Ammon's horn (tissue), 1 donor: ENCODE measurements around the gene PLXNA4.

Source experiments
- DNase-seq: peaks from one replicate; pipeline ENCODE4 v3.0.0-alpha.2; 2016; ENCODE audit warnings: low spot score

PLXNA4 gene

DNA sequence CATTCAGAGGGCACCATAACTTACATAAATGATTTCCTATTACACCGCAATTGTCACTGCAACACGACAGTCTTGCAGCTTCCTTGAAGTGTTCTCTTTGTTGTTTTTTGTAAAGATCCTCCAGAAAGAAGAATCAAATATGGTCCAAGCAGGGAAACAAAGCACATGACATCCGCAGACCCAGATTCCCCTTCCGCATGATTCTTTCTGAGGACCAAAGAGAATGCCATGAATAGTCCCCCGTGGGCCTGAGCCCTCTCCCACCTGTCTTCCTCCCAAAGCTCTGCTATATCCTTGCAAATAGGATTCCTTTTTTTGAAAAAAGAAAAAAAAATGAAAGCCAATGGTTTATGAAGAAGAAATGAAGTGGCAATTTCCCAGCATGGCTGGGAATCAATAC, 10.8 kb downstream of the PLXNA4 start:
- no peak for DNase-seq

DNA sequence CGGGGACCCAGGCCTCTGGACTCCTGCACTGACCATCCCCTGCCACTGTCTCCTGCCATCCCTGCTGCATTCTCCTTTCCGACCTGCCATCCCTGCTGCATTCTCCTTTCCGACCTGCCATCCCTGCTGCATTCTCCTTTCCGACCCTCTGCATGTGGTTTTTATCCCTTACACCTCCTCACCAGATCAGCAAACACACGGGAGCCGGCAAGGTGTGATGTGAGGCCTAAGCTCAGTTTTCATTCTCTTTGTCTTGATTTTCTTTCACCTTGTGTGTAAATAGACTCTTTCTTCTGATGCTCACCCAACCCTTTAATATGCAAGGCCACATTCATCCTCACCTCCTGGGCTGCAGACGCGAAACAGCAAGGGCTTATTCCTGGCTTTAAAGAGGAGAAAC, 11.4 kb downstream of the PLXNA4 start:
- DNase-seq = no peak

DNA sequence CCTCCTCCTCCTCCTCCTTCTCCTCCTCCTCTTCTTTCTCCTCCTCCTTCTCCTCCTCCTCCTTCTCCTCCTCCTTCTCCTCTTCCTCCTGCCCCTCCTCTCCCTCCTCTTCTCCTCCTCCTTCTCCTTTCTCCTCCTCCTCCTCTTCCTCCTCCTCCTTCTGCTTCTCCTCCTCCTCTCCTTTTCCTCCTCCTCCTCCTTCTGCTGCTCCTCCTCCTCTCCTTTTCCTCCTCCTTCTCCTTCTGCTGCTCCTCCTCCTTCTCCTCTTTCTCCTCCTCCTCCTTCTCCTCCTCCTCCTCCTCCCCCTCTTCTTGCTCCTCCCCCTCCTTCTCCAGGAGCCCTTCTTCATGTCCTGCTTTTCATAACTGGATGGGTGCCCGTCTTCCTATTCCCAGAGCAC, 12.2 kb downstream of the PLXNA4 start:
- DNase-seq = no peak

DNA sequence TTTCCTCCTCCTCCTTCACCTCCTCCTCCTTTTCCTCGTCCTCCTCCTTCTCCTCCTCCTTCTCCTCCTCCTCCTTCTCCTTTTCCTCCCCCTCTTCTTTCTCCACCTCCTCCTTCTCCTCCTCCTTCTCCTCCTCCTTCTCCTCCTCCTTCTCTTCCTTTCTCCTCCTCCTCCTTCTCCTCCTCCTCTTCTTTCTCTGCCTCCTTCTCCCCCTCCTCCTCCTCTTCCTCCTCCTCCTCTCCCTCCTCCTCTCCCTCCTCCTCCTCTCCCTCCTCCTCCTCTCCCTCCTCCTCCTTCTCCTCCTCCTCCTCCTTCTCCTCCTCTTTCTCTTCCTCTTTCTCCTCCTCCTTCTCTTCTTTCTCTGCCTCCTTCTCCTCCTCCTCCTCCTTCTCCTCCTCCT, 13.6 kb downstream of the PLXNA4 start:
- DNase-seq = no peak

DNA sequence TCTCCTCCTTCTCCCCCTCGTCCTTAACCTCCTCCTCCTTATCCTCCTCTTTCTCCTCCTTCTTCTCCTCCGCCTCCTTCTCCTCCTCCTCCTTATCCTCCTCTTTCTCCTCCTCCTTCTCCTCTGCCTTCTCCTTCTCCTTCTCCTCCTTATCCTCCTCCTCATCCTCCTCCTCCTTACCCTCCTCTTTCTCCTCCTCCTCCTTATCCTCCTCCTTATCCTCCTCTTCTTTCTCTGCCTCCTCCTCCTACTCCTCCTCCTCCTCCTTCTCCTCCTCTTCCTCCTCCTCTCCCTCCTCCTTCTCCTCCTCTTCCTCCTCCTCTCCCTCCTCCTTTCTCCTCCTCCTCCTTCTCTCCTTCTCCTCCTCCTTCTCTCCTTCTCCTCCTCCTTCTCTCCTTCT, 14.5 kb downstream of the PLXNA4 start:
- no peak for DNase-seq

DNA sequence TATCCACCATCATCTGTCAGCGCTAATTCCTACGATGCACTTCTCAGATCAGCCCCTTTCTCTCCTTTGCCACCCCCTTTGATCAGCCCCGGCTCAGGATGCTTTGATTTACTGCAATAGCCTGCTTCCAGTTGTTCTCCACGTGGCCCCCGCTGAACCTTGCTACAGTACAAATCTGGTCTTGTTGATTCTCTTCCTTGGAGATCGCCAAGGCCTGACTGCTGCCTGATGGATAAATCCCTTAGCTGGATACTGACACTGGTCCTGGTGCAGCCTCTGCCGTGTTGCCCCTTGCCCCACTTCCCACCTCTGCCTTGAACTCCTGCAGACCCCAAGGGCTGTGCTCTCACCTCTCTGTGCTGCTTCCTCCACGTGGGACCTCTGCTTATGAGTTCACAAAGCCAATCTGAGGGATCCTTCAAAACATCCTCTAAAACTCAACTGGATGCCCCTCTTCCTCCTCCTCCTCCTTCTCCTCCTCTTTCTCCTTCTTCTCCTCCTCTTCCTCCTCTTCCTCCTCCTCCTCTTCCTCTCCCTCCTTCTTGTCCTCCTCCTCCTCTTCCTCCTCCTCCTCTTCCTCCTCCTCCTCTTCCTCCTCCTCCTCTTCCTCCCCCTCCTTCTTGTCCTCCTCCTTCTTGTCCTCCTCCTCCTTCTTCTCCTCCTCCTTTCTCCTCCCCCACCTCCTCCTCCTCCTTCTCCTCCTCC, 15.3 kb downstream of the PLXNA4 start:
- DNase-seq = no peak

DNA sequence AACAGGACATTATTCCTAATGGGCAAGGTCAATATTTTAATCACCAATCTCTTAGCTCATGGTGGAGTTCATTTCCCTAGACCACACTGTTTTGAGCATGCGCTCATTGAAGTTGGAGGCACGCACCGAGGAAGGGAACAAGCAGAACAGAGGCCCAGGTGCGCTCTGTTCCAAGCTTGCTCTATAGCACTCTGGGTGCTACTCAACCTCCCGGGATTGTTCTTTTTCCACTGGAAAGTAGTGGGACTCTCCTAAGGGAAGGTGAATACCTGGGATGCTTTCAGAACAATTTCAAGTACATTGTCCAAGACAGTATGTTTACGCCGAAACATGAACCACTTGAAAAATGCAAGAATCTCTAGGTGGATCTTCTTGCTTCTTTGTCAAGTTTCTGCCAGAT, 16.2 kb downstream of the PLXNA4 start:
- no peak for DNase-seq

DNA sequence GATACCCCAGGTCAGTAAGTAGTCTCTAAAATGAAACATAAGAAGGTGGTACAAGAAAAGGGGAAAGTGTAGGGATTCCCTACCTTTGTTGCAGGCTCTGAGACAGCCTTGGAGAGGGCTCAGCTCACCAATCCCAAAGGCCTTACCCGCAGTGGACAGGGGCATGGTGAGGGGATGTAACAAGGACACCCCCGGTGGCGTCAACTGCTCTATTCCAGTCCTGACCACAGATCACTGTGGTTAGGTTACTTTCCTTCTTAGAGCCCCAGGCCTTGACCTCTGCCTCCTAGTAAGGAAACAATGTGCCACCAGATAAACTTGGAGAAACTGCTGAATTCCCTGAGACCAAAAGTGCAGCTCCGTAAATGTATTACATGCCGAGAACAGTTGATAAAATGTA, 17.5 kb downstream of the PLXNA4 start:
- no peak for DNase-seq

DNA sequence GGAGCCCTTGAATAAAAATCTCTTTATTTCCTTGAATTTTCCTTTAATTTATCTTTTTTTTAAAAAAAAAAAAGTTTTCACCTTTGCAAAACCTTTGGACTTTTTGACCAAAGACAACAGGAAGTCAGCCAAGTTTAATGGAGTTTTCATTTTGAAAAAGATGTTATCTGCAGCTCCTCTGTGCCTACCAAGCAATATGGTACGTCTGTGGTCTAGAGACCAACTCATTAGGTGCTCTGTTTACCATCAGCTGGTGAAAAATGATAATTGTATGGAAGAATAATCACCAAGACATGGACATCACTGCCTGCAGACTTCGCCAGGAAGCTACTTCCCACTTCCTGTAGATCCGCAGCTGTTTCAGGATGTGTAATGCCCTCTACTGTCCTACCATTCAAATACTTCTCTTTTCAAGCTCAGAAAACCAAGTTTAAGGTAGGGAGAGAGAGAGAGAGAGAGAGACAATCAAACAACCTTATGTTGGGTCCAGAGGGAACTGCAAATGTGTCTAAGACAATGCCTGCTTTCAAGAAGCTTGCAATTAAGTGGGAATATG, 18.7 kb downstream of the PLXNA4 start:
- peak; percentile 43 for DNase-seq

DNA sequence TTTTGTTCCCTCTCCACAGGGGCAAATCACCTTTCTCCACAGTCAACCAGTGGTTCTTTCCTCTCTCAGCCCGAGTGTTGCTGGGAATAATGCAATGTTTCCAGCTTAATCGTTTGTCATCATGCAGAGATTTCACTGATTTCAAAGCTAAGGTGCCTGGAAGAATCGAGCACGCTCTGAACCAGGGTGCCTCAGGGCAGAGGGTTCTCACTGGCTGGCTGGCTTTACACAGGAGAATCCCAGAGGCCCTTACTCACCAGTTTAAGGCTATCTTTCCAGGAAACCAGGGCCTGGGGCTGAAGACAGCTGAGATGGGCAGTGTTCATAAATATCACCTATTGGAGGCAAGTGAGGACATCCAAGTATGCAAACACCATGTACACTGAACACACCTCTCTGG, 21.8 kb downstream of the PLXNA4 start:
- DNase-seq = no peak

DNA sequence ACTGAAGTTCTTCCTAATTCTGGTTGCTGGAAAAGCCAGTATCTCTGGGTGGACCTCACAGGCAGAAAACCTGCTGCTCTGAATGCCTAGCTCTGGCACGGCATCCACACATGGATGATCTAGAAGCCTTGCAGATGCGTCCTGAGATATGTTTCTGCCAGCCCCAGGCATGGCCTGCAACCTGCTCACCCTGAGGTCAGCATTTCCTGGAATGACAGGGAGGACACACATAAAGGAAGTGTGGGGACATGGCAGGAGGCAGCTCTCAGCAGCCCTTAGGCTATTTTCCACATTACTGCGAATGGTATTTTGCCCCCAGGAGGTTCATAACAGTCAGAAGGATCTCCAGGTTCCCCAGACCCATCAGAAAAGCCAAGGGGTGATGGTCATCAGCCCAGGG, 23.2 kb downstream of the PLXNA4 start:
- DNase-seq = no peak

DNA sequence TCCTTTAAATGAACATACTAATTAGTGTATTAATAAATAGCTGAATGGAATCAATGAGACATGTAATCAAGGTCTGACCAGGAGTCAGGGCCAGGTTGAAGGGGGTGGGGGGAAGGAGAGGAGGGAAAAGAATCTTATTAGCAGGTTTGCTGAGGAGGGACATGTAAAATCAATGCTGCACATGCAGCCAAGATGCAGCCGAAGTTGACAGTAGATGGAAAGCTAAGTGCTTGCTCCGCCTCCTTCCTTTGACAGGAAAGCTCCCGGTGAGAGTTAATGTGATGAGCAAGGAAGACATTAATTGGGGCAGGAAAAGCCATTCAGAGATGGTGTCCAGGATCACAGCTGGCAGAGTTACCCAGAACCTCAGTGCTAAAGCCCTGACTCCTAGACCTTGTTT, 24.4 kb downstream of the PLXNA4 start:
- no peak for DNase-seq

DNA sequence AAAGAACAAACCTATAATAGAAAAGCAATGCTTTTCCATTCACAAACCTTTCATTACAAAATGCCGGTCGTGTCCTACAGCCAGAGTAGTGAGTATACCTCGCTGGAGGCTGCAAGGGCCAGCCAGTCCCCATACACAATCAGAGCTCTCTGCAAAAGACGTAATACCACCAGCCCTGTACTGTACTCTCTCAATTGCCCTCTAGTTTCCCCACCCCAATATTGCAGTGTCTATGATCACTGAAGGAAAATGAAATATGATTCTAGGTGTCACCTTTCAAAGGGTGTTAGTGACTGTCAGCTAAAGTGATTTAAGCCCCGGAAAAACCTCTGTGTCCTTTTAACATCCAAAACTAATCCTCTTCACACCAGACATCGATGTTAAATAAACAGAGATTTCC, 24.8 kb downstream of the PLXNA4 start:
- no peak for DNase-seq

DNA sequence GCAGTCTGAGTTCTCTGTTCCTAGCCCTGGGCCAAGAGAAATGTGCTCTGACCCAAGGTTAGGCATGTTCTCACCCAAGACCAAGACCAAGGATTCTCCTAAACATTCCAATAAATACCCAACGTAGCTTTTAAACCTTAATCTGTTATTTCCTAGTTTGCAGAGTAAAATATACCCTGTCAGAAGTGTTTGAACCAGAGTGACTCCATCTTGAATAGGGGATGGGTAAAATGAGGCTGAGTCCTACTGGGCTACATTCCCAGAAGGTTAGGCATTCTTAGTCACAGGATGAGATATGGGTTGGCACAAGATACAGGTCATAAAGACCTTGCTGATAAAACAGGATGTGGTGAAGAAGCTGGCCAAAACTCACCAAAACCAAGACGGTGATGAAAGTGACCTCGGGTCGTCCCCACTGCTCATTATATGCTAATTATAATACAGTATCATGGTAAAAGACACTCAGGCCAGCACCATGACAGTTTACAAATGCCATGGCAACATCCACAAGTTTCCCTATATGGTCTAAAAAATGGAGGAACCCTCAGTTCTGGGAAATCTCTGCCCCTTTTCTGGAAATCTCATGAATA, 27.7 kb downstream of the PLXNA4 start:
- DNase-seq = no peak

DNA sequence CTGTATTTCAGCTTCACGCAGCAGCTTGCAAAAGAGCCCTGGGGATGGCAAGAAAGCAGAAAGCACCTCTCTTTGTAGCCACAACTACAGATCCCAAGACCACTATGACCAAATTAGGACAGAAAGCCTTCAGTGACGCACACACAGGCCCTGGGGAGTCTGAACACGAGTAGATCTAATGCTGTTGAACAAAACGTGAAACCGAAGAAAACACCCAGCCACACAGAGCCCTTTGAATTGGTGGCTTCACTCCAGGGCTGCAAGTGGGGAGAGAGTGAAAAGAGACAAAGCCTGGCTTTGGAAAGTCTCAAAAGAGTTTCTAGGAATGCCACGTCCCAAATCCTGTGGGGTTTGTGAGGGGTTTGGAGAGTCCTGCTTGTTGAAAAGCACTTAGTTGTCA, 28.4 kb downstream of the PLXNA4 start:
- no peak for DNase-seq

DNA sequence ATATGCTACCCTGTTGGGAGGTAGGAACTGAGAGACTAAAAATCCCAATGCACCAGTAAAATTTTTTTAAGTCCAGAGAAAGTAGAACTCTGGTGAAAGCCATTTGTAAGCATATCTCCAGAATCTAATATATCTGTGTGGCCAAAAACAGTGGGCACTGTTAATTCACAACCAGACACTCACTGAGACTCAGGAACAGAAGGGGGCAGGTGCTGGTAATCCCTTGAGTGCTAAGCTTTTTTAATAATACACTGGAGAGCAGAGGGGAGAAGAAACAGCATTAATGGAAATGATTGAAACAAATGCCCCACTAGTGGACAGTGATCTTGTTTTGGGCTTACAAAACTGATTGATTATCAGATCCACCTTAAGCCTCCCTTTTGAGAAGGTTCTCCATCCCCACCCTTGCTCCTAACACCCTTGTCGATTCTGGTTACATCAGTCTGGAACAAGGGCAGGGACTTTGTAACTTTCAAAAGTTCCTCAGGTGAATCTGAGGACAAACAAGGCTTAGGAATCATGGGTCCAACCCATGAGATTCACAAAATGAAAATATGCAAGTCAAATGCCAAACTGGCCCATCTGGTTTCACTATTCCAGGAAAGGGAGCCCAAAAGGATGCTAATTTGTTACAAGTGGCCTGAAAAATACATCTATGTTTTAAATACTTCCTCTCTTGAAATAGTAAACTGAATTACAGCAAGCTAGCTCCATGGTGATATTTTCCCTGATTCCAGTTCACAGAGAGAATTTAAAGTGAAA, 29.7 kb downstream of the PLXNA4 start:
- no peak for DNase-seq

DNA sequence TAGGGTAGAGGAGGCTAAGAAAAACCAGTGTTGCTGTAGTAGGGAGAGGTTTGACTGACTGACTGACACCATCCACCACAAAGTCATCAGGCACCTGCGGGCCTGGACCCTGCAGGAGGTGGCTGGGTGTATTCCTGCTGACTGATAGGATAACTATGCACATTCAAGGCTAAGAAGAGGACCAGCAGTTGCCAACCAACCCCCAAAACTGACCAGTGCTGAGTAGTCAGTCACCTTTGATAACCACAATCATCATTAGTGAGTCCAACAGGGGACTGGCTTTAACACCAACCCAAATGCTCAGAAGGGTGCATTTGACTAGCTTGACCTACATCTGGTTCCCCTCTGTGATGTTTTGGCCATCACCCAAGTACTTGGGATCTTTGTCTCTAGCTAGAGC, 30.5 kb downstream of the PLXNA4 start:
- no peak for DNase-seq

DNA sequence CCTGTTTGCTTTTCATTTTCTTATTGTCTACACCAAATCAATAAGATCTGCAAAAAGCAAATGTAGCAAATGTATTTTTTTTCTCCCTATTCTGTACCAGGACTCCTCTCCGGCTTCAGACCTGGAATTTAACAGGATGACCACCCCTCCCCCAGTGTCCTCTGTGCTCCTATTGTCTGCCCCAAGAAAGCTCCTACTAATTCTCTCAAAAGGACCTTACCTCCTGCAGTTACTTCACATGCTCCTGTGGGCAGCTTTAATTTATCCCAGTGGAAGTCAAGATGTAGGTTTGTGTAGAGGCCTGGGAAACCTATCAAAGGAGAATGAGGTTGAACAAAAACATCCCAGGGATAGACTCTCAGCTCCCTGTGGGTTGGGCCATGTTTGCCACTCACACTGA, 31.3 kb downstream of the PLXNA4 start:
- no peak for DNase-seq

DNA sequence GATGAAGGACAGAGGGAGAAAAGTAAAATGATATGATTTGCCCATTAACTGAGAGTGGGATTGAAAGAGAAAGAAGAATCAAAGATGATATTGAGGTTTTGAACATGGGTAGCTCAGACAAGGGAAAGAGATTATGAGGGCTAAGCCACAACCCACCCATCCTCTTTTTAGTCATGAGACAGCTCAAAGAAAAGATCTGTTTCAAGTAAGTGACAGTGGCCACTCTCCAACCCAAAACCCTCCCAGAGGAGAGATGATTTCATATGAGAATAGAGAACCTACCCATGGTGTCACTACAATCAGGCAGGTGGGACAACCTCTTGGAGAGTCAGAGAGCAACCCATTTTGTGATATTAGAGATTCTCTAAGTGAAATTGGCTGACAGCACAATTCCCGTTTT, 32.2 kb downstream of the PLXNA4 start:
- no peak for DNase-seq

DNA sequence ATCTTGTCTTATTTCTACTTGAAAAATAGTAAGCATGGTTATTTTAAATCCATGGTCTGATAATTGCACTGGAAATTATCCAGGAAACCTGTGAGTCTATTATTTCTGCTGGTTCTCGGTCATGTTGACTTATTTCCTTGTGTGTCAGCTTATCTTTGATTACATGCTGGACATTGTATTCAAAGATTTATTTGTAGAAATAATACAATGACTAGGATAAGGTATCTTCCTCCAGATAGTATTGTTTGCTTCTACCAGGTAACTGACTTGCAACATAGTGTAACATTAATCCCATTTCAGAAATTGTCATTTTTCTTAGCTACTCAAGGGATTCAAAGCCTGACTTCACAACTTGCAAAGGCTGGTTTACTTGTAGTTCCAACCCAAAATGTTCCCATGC, 33.4 kb downstream of the PLXNA4 start:
- no peak for DNase-seq

DNA sequence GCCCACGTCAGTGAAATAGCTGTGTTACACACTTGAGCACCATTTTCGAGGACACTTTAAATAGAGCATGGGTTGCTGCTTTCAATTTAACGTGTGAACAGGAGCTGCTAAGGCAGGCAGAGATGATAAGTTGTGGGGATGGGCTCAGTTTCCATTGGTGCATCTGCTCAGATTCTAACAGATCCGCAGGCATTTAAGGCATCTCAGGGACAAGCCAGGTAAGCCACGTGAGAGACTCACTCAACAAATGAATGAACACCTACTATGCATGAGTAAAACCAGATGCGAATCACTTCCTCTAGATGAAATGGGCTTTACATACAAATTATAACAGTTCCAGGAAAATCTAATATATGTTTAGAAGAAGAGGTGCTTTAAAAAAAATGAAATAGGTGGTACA, 34.6 kb downstream of the PLXNA4 start:
- no peak for DNase-seq

DNA sequence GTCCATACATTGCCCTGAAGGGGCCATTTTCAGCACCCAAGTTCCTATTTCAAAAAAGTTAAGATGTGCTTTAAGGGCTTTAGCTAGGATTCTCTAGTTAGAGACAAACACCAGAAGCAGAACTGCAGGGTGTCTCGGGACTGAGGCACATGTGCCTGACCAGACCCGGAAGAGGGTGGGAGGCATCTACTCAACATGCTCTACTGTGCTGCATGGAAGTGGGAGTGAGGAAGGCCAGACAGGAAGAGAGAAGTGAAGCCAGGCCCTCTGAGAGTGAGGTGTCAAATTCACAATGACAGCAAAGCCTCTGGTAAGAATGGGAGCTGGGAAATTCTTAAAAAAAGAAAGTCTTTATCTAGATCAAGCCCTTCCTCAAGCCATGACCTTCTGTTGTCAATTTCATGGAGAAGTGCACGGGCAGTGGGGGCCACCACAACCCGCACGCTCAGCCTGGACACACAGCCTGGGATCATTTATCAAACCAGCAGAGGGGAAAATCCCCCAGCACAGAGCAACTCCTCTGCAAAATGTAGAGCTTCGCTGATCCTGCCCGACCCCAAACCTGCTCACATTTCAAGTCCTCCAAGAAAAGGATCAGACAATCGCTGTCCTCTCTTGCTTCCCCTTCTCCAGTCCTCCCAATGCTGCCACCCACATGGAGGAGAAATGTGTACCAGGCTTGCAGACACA, 38.7 kb downstream of the PLXNA4 start:
- peak; percentile 68 for DNase-seq
